Keratinocyte (primary cell): ENCODE data around the gene RNMT.

Experiments used
- CTCF ChIP-seq, 3 experiments: IDR thresholded peaks in 1 of 3; conservative IDR thresholded peaks in 1 of 3; optimal IDR thresholded peaks in 1 of 3; 2 replicates in 2 of 3; 3 replicates in 1 of 3; pipeline versions ENCODE3 to v1.5.1; 2011; ENCODE audit warnings: low read length in 3 of 3, mild to moderate bottlenecking in 3 of 3, moderate library complexity in 2 of 3, control low read depth in 1 of 3, inconsistent platforms in 1 of 3; ENCODE audit not compliant: insufficient read depth in 2 of 3; ENCODE audit errors: extremely low read depth in 1 of 3
- EZH2 ChIP-seq: IDR thresholded peaks from one replicate; pipeline ENCODE4 v1.6.1; 2012; ENCODE audit warnings: inconsistent platforms, mild to moderate bottlenecking, low read length, moderate library complexity

- no peak for TF ChIP-seq CTCF (optimal IDR thresholded peaks at IDR 0.05 in 1 of 3, IDR thresholded peaks at IDR 0.05 in 1 of 3, conservative IDR thresholded peaks at IDR 0.05 in 1 of 3; ENCODE audit: extremely low read depth in 1 of 3, insufficient read depth in 2 of 3, low read length in 3 of 3)
- no peak for TF ChIP-seq EZH2
Observed at GRCh38 chr18:13715330-13715729, 11.1 kb upstream of the RNMT start.
